PFSK-1 (cell line): ENCODE measurements around the gene ATP8A1.

ENCODE experiments used
- FOXP2 ChIP-seq: optimal IDR thresholded peaks from 2 replicates; pipeline ENCODE3; 2011; ENCODE audit warnings: borderline replicate concordance, control low read depth, inconsistent platforms; ENCODE audit not compliant: insufficient read depth; ENCODE audit errors: extremely low read length, extremely low read depth
- POLR2AphosphoS5 ChIP-seq: IDR thresholded peaks from 2 replicates; pipeline ENCODE4 v1.6.1; 2012; ENCODE audit warnings: low read depth, mild to moderate bottlenecking, control low read depth, low read length, moderate library complexity
- SIN3A ChIP-seq: IDR thresholded peaks from 2 replicates; pipeline ENCODE4 v1.6.1; 2012; ENCODE audit warnings: mild to moderate bottlenecking, low read length, moderate library complexity, borderline replicate concordance; ENCODE audit not compliant: insufficient read depth
- TAF1 ChIP-seq: IDR thresholded peaks from 2 replicates; pipeline ENCODE4 v1.6.1; 2012; ENCODE audit warnings: low read length, control low read depth, borderline replicate concordance; ENCODE audit not compliant: insufficient read depth
- TF ChIP-seq, protein P1 (sequence below), 2 experiments: IDR thresholded peaks; 2 replicates each; pipeline versions ENCODE4 v1.6.1 to v1.8.0; 2011 to 2012; ENCODE audit warnings: low read depth in 2 of 2, low read length in 2 of 2, control low read depth in 1 of 2, inconsistent platforms in 1 of 2, mild to moderate bottlenecking in 1 of 2, moderate library complexity in 1 of 2; ENCODE audit not compliant: insufficient read depth in 1 of 2

DNA sequence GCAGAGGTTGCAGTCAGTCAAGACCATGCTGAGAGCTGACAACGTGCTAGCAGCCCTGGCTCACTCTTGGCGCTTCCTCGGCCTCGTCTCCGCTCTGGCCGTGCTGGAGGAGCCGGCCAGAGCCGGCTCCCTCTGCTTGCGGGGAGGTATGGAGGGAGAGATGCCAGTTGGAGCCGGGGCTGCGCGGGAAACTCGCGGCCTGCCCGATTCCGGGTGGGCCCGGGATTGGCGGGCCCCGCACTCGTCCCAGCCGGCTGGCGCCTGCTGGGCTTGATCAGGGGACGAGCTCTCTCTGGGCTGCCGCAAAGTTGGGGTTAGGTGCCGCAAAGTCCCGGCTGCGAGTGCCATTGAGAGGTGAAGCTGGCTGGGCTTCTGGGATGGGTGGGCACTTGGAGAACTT, 287.4 kb downstream of the ATP8A1 start:
- TF ChIP-seq, protein P1, sequence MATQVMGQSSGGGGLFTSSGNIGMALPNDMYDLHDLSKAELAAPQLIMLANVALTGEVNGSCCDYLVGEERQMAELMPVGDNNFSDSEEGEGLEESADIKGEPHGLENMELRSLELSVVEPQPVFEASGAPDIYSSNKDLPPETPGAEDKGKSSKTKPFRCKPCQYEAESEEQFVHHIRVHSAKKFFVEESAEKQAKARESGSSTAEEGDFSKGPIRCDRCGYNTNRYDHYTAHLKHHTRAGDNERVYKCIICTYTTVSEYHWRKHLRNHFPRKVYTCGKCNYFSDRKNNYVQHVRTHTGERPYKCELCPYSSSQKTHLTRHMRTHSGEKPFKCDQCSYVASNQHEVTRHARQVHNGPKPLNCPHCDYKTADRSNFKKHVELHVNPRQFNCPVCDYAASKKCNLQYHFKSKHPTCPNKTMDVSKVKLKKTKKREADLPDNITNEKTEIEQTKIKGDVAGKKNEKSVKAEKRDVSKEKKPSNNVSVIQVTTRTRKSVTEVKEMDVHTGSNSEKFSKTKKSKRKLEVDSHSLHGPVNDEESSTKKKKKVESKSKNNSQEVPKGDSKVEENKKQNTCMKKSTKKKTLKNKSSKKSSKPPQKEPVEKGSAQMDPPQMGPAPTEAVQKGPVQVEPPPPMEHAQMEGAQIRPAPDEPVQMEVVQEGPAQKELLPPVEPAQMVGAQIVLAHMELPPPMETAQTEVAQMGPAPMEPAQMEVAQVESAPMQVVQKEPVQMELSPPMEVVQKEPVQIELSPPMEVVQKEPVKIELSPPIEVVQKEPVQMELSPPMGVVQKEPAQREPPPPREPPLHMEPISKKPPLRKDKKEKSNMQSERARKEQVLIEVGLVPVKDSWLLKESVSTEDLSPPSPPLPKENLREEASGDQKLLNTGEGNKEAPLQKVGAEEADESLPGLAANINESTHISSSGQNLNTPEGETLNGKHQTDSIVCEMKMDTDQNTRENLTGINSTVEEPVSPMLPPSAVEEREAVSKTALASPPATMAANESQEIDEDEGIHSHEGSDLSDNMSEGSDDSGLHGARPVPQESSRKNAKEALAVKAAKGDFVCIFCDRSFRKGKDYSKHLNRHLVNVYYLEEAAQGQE (IDR thresholded peaks at IDR 0.05; ENCODE audit: insufficient read depth in 1 of 2, low read depth in 2 of 2, low read length in 2 of 2) = no peak
- TF ChIP-seq POLR2AphosphoS5 = no peak
- no peak for TF ChIP-seq TAF1
- no peak for TF ChIP-seq SIN3A
- TF ChIP-seq FOXP2 = no peak
